Fibroblast of mammary gland (primary cell): ENCODE data around the gene CPLX3.

Source experiments
- DNase-seq: peaks from one replicate; pipeline ENCODE4 v3.0.0-alpha.2; 2010; ENCODE audit warnings: low read depth
- H3K4me3 ChIP-seq: 2 replicates; pipeline ENCODE4 v1.5.1; 2011; ENCODE audit warnings: low read depth, mild to moderate bottlenecking, low read length, moderate library complexity; ENCODE audit not compliant: control insufficient read depth
- TF ChIP-seq, protein P1 (sequence below): conservative IDR thresholded peaks from 2 replicates; pipeline ENCODE4 v1.5.1; 2011; ENCODE audit warnings: low read depth, low read length, inconsistent platforms; ENCODE audit not compliant: control insufficient read depth, insufficient read depth

CPLX3 gene

DNA sequence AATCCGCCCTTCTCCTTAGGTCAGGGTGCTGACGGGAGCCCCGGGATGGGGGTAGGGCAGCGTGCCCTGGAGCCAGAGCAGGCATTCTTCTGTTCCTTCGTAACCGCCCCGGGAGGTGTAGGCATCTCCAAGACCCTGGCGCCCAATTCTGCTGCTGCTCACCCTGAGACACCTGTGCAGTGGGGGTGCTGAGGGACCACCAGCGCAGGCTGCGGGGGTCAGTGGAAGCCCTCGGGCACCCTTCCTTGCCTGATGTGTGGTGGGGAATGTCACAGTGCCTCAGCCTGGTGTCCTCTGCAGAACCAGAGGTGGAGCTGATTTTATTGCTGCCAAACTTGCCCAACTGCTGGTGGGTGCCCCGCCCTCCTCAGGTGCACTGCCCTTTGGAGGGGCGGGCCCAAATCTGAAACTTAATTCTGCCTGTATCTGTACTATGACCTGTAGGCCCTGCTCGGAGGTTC is 37.2 kb upstream of the CPLX3 start:
- TF ChIP-seq, protein P1, sequence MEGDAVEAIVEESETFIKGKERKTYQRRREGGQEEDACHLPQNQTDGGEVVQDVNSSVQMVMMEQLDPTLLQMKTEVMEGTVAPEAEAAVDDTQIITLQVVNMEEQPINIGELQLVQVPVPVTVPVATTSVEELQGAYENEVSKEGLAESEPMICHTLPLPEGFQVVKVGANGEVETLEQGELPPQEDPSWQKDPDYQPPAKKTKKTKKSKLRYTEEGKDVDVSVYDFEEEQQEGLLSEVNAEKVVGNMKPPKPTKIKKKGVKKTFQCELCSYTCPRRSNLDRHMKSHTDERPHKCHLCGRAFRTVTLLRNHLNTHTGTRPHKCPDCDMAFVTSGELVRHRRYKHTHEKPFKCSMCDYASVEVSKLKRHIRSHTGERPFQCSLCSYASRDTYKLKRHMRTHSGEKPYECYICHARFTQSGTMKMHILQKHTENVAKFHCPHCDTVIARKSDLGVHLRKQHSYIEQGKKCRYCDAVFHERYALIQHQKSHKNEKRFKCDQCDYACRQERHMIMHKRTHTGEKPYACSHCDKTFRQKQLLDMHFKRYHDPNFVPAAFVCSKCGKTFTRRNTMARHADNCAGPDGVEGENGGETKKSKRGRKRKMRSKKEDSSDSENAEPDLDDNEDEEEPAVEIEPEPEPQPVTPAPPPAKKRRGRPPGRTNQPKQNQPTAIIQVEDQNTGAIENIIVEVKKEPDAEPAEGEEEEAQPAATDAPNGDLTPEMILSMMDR: no peak
- no peak overlapping the region for H3K4me3 ChIP-seq
- DNase-seq: no peak

DNA sequence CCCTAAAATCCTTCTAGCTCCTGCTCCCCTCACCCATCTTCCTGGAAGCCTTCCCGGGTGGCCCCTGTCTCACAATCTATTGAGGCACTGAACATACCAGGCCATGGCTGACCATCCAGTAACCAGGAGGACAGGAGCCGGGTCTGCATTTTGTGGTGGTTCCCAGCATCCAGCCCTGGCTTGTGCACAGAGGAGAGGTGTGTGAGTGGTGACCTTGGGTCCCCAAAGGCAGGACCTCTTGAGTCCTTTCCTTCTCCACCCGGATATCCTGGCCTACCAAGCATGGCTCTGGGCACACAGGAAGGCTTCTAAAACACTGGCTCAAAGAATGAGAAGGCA is 36.7 kb upstream of the CPLX3 start:
- H3K4me3 ChIP-seq: no peak overlapping the region
- no peak for DNase-seq
- TF ChIP-seq, protein P1: no peak

DNA sequence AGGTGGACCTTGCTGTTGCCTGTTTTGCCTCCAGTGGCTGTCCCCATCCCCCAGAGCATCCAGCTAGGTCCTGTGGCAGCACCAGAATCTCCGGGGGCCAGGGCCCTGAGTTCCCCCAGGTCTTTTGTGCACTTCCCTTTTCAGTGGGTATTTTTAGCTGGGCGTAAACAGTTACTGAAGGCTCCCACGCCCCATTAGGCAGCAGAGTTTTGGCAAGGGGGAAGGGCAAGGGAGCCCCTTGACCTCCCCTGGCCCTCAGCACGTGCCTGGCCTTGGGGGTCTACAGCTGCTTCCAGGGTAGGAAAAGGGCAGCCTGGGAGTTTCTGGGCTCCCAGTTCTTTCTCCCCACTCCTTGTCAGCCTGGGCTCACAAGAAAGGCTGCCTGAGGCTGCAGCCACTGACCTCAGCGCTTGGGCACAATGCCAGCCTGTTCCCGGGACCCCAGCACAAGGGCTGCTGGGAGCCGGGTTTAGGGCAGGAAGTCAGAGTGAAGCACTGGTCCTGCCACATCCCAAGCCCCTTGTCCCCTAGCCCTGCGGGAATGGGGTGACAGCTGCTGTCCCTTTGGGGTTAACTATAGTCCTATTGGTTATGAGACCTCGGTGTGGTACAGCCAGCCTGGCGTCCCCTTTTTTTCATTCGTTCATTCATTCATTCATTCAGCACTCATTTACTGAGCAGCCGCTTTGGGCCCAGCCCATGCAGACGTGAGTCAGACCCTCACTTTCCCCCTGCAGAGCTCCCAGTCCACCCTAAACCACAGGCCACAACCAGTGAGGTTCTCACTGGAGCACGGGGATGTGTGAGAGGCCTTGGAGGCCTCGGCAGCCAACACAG is 36.1 kb upstream of the CPLX3 start:
- no peak overlapping the region for H3K4me3 ChIP-seq
- peak; percentile 90 for DNase-seq
- TF ChIP-seq, protein P1: no peak

DNA sequence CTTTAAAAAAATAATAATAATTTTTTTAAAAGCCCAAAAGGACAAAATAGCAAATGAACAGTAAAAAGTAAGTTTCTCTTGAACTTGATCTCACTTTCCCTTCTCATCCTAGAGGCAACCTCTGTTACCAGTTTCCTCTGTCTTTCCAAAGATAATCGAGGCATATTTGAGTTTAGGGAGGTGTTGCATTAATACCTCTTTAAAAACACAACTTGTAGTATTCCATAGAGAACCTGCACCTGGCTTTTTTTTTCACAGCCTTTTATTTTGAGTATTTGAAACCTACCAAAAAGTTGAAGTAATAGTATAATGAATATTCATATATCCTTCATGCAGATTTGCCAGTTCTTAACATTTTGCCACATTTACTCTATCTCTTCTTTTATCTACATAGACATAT is 35.4 kb upstream of the CPLX3 start:
- no peak for DNase-seq
- TF ChIP-seq, protein P1: no peak
- no peak overlapping the region for H3K4me3 ChIP-seq

DNA sequence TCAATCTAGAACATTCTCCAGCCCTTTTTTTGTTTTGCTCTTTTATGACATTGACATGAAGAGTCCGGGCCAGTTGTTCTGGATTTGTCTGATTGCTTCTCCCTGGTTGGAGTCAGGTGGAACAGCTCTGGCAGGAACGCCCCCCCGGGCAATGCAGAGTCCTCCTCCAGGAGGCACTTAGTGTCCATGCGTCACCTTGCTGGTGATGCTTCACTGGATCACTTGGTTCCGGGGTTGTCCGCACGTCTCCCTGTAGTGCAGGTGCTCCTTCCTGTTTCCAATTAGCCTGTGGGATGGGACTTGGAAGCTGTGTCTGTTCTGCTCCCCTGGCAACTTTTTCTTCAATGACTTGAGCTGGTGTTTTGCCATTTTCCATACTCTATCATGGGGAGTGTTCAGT is 34.8 kb upstream of the CPLX3 start:
- no peak for DNase-seq
- no peak overlapping the region for H3K4me3 ChIP-seq
- TF ChIP-seq, protein P1: no peak

DNA sequence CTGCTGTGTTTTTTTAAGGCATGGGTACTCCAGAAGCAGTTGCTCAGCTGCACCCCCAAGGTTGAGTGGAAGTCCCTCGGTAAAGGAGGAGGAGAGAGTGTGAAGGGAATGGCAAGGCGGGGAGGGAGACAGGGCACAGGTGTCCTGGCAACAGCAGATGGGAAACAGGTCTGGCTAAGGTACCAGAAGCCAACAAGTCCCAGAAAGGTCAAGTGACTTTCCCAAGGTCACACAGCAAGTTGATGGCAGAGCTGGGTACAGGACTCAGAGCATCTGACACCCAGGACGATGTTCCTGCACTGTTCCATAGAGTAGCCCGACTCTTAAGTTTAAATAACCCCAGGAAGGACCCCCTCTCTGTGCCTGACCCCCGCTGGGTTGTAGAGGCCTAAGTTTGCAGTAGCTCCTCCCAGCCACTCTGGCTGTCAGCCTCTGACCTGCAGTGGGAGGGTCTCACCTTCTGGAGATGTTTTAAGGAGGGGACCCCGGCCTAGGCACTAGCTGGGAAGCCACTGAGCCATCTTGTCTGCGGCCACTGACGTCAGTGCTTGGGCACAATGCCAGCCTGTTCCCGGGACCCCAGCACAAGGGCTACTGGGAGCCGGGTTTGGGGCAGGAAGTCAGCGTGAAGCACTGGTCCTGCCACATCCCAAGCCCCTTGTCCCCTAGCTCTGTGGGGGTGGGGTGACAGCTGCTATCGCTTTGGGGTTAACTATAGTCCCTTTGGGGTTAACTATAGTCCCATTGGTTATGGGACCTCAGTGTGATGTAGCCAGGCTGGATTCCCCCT is 34.0 kb upstream of the CPLX3 start:
- no peak for DNase-seq
- TF ChIP-seq, protein P1: no peak
- no peak overlapping the region for H3K4me3 ChIP-seq
